Measurements from ENCODE around the gene RNU2-63P.

Gene RNU2-63P

DNA sequence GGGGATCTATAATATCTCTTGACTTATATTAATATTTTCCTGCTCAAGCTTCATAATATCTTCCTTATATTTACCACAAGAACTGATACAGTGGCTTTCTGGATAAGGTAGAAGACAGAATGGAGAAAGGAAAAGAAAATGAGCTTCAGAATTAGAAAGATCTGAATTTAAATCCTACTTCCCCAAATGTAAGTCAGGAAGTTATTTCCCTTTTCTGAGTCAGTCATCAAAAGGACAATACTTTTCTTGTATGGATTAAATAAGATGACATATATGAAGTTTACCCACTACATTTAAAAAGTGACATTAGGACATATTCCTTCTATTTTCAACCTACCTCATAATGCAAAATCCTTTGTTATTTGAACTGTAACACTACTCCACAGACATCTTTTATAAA lies 20.3 kb upstream of the RNU2-63P start:
- TF ChIP-seq, protein P1, sequence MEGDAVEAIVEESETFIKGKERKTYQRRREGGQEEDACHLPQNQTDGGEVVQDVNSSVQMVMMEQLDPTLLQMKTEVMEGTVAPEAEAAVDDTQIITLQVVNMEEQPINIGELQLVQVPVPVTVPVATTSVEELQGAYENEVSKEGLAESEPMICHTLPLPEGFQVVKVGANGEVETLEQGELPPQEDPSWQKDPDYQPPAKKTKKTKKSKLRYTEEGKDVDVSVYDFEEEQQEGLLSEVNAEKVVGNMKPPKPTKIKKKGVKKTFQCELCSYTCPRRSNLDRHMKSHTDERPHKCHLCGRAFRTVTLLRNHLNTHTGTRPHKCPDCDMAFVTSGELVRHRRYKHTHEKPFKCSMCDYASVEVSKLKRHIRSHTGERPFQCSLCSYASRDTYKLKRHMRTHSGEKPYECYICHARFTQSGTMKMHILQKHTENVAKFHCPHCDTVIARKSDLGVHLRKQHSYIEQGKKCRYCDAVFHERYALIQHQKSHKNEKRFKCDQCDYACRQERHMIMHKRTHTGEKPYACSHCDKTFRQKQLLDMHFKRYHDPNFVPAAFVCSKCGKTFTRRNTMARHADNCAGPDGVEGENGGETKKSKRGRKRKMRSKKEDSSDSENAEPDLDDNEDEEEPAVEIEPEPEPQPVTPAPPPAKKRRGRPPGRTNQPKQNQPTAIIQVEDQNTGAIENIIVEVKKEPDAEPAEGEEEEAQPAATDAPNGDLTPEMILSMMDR (IDR thresholded peaks at IDR 0.05; ENCODE audit: low read depth, low read length): no peak
- Histone ChIP-seq H3K27ac (no peak overlapping the region), H3K36me3 (no peaks in the 10 kb centered on the region), H3K27me3 (ENCODE audit: insufficient read depth, low read depth, severe bottlenecking) (no peaks in the 10 kb centered on the region), H3K9me3 (ENCODE audit: severe bottlenecking) (no peaks in the 10 kb centered on the region), H3K4me3 (ENCODE audit: low read depth, low read length) (no peak overlapping the region)
- no peak for DNase-seq

DNA sequence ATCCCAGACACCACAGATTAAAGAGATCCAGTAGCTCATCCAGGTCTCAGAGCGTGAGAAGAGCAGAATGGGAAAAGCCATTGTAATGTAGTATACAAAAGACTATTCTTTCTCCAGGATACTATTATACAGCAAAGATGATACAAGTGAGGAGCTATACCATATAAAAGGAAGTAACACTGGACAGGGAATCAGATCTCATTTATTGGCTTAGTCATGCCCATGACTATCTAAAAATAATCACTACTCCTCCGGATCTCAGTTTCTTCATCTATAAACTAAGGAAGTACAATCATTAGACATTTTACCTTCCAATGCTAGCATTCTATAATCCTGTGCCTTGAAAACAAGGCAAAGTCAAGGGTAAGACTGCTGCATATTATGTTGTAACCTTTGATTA lies 19.8 kb upstream of the RNU2-63P start:
- TF ChIP-seq, protein P1 (IDR thresholded peaks at IDR 0.05; ENCODE audit: low read depth, low read length): no peak
- no peaks in the 10 kb centered on the region for H3K9me3 ChIP-seq (ENCODE audit: severe bottlenecking)
- H3K27me3 ChIP-seq (ENCODE audit: insufficient read depth, low read depth, severe bottlenecking): no peaks in the 10 kb centered on the region
- H3K27ac ChIP-seq: no peak overlapping the region
- no peaks in the 10 kb centered on the region for H3K36me3 ChIP-seq
- no peak overlapping the region for H3K4me3 ChIP-seq (ENCODE audit: low read depth, low read length)
- DNase-seq: no peak

DNA sequence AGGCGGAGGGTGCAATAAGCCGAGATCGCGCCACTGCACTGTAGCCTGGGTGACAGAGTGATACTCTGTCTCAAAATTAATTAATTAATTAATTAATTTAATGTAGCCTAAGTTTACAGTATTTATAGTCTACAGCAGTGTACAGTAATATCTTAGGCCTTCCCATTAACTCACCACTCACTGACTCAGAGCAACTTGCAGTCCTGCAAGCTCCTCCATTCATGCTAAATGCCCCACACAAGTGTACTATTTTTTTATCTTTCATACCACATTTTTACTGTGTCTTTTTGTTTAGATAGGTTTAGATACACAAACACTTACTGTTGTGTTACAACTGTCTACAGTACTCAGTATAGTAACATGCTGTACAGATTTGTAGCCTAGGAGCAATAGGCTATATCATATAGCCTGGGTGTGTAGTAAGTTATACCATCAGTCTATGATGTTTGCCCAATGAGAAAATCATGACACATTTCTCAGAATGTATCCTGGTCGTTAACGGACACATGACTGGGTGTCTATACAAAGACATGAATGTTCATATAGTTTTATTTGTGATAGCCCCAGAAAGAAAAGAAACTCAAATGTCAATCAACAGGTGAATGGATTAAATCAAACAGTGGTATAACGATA lies 15.8 kb upstream of the RNU2-63P start:
- DNase-seq: no peak
- H3K4me3 ChIP-seq (ENCODE audit: low read depth, low read length): no peak overlapping the region

DNA sequence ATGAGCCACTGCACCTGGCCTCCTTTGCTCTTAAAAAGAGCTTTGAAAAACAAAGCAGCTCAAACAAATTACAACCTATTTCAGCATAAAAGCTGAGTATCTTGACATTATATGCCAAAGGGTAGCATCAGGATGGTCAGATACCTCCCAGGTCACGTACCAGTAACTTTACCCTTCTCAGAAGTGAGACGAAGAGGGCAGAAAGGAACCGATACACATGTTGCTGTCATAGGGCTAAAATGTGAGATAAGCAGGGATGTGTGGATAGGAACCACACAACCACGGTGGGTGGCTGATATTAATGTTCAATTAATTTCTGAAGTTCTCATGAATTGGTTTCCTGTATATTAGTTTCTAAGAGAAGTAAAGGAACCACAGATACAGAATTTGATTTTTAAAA lies 12.6 kb upstream of the RNU2-63P start:
- Histone ChIP-seq H3K9me3 (ENCODE audit: severe bottlenecking) (no peaks in the 10 kb centered on the region), H3K36me3 (no peaks in the 10 kb centered on the region), H3K27ac (no peak overlapping the region), H3K4me3 (ENCODE audit: low read depth, low read length) (no peak overlapping the region), H3K27me3 (ENCODE audit: insufficient read depth, low read depth, severe bottlenecking) (no peaks in the 10 kb centered on the region)
- no peak for DNase-seq
- TF ChIP-seq, protein P1 (IDR thresholded peaks at IDR 0.05; ENCODE audit: low read depth, low read length): no peak

More for the DNA sequence above, 15.8 kb upstream of the RNU2-63P start:
- Histone ChIP-seq H3K9me3 (ENCODE audit: severe bottlenecking) (no peaks in the 10 kb centered on the region), H3K27me3 (ENCODE audit: insufficient read depth, low read depth, severe bottlenecking) (no peaks in the 10 kb centered on the region), H3K36me3 (no peaks in the 10 kb centered on the region), H3K27ac (no peak overlapping the region)
- TF ChIP-seq, protein P1 (IDR thresholded peaks at IDR 0.05; ENCODE audit: low read depth, low read length): no peak

DNA sequence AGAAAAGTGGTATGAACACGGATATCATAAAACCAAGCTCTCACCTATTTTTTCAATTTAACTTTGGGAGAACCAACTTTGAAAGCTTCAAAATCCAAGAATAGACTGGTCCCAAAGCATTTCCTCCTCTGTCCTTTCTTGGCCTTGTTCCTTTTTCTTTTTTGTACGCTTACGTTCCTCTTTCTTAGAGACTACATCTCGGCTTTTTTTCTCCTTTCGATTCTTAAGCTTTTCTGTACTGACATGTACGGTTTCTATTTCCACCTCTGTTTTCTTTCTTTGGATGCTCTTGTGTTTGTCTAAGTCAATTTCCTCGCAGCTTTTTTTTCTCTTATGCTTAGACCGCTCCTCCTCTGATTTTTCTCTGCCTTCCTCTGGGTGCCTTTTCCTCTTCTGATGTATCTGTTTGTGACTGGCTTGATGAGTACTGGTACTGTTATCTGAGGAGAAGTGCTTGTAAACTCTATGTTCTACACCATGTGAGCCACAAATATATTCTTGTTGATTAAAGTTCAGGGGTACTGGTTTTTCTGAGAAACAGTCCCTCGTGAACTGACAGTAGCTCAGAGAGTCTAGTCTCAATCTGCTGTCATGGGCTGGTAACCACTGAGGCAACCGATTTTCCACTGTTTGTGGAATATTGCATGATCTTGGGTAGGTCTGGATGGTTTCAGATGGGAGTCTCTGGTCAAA lies 11.5 kb upstream of the RNU2-63P start:
- no peak overlapping the region for H3K4me3 ChIP-seq (ENCODE audit: low read depth, low read length)
- DNase-seq: no peak
- no peaks in the 10 kb centered on the region for H3K27me3 ChIP-seq (ENCODE audit: insufficient read depth, low read depth, severe bottlenecking)
- TF ChIP-seq, protein P1 (IDR thresholded peaks at IDR 0.05; ENCODE audit: low read depth, low read length): no peak
- H3K27ac ChIP-seq: no peak overlapping the region
- no peaks in the 10 kb centered on the region for H3K9me3 ChIP-seq (ENCODE audit: severe bottlenecking)
- H3K36me3 ChIP-seq: no peaks in the 10 kb centered on the region

Data from WERI-Rb-1 (cell line).